GM10248 (cell line): ENCODE data around the gene NUP205.
"Not testable (repeated sequence)": the region's sequence is repeated elsewhere in the genome, so short reads cannot be mapped to it uniquely, and the experiment has no call there.

Experiments used
- CTCF ChIA-PET: fragments of 300-600 bp; sonication (Branson Sonifier 250); formaldehyde crosslinking; extraction: SDS; loops from one replicate; lab custom pipeline; 2021; ENCODE audit warnings: antibody characterized with exemption; lab: Yijun Ruan, JAX
- POLR2A ChIA-PET: fragments of 350-650 bp; sonication (Branson Sonifier 250); formaldehyde crosslinking; extraction: SDS; loops from one replicate; lab custom pipeline; 2020; ENCODE audit warnings: antibody characterized with exemption; lab: Yijun Ruan, JAX
- DNase-seq: peaks from one replicate; pipeline ENCODE4 v3.0.0; 2012; ENCODE audit errors: extremely low spot score
- TF ChIP-seq, protein P1 (sequence below): IDR thresholded peaks from 2 replicates; pipeline ENCODE4 v1.5.1; 2012; ENCODE audit warnings: mild to moderate bottlenecking, low read depth; ENCODE audit errors: extremely low read depth, missing control alignments, control extremely low read depth

Gene NUP205

DNA sequence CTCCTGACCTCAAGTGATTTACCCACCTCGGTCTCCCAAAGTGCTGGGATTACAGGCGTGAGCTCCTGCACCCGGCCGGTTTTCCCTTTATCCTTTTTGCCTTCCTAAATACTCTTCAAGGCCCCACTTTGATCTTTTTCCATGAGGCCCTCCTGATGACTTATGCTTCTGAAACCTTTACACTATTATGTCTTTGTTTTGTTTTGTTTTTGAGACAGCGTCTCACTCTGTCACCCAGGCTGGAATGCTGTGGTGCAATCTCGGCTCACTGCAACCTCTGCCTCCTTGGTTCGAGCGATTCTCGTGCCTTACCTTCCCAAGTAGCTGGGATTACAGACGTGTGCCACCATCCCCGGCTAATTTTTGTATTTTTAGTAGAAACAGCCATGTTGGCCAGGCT is 108.4 kb downstream of the NUP205 start:
- DNase-seq: no peak
- TF ChIP-seq, protein P1, sequence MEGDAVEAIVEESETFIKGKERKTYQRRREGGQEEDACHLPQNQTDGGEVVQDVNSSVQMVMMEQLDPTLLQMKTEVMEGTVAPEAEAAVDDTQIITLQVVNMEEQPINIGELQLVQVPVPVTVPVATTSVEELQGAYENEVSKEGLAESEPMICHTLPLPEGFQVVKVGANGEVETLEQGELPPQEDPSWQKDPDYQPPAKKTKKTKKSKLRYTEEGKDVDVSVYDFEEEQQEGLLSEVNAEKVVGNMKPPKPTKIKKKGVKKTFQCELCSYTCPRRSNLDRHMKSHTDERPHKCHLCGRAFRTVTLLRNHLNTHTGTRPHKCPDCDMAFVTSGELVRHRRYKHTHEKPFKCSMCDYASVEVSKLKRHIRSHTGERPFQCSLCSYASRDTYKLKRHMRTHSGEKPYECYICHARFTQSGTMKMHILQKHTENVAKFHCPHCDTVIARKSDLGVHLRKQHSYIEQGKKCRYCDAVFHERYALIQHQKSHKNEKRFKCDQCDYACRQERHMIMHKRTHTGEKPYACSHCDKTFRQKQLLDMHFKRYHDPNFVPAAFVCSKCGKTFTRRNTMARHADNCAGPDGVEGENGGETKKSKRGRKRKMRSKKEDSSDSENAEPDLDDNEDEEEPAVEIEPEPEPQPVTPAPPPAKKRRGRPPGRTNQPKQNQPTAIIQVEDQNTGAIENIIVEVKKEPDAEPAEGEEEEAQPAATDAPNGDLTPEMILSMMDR: no peak
- CTCF ChIA-PET: interaction anchor here (1.1 to 14.4 kb wide), 5 partner anchors 8 to 391 kb away, joined by 4 to 109 read pairs (median 7); no protein-coding TSS in a partner anchor
- POLR2A ChIA-PET: no interaction called here

- POLR2A ChIA-PET: no interaction called here
- no peak for DNase-seq
- TF ChIP-seq, protein P1: no peak
- CTCF ChIA-PET: interaction anchor here (1.1 to 14.4 kb wide), 4 partner anchors 10 to 44 kb away, joined by 3 to 109 read pairs (median 6); no protein-coding TSS in a partner anchor
These were observed 109.1 kb downstream of the NUP205 start for GRCh38 chr7:135666846-135667245.

DNA sequence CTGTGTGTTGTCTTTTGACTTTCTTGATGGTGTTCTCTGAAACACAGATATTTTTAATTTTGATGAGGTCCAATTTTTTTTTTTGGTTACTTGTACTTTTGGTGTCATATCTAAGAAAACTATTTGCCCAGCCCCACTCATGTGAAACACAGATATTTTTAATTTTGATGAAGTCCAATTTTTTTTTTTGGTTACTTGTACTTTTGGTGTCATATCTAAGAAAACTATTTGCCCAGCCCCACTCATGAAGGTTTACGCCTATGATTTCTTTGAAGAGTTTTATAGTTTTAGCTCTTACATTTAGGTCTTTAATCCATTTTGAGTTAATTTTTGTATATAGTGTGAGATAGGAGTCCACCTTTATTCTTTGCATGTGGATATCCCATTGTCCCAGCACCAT is 109.9 kb downstream of the NUP205 start:
- DNase-seq, POLR2A ChIA-PET: not testable (repeated sequence)
- CTCF ChIA-PET: interaction anchor here (1.1 to 14.4 kb wide), 4 partner anchors 11 to 43 kb away, joined by 3 to 109 read pairs (median 6); no protein-coding TSS in a partner anchor

DNA sequence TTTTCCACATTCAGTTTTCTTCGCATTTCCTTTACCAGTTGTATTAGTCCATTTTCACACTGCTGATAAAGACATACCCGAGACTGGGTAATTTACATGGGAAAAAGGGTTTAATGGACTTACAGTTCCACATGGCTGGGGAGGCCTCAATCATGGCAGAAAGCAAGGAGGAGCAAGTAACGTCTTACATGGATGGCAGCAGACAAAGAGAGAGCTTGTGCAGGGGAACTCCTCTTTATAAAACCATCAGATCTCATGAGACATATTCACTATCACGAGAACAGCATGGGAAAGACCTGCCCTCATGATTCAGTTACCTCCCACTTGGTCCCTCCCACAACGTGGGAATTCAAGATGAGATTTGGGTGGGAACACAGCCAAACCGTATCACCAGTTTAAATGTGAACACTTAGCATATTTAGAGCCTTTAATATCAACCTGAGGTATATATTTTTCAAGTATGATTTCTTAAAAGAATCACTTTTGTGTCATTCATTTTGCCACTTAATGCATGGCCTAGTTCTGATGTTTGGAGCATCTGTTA is 111.2 kb downstream of the NUP205 start:
- CTCF ChIA-PET: interaction anchor here (5.5 to 14.4 kb wide), 2 partner anchors 21 to 25 kb away, joined by 28 to 109 read pairs; no protein-coding TSS in a partner anchor
- POLR2A ChIA-PET, DNase-seq: not testable (repeated sequence)

GRCh38 chr7:135669774-135670173 is 112.1 kb downstream of the NUP205 start:
- ChIA-PET POLR2A (no interaction called here), CTCF (interaction anchor here (1.5 to 9.5 kb wide), 4 partner anchors 8 to 48 kb away, joined by 5 to 91 read pairs (median 44); partner anchors contain the start of gene STMP1)
- TF ChIP-seq, protein P1: no peak
- no peak for DNase-seq

GRCh38 chr7:135670179-135670578 is 112.5 kb downstream of the NUP205 start:
- POLR2A ChIA-PET: no interaction called here
- CTCF ChIA-PET: interaction anchor here (0.6 to 9.5 kb wide), 5 partner anchors 8 to 51 kb away, joined by 3 to 91 read pairs (median 28); partner anchors contain the start of gene STMP1
- DNase-seq: no peak
- TF ChIP-seq, protein P1: no peak

- TF ChIP-seq, protein P1: peak; percentile 58
- peak; percentile 45 for DNase-seq
- CTCF ChIA-PET: interaction anchor here (0.9 to 9.5 kb wide), 21 partner anchors 11 to 459 kb away, joined by 3 to 91 read pairs (median 4); partner anchors contain the start of gene STMP1
- POLR2A ChIA-PET: no interaction called here
These were observed 115.0 kb downstream of the NUP205 start for GRCh38 chr7:135672560-135673359.
